ENCODE results near the gene PLD6. TPM values are rescaled to one million over a fixed set of nuclear protein-coding genes. Genes with fewer than 3 reads are reported as not detected.

Gene PLD6
- total and polyA plus RNA-seq, 3 donors from 2014 or later = 39.9 to 44.2 (median 41.5) TPM

- no peaks in the 10 kb centered on the region for H3K36me3 ChIP-seq (ENCODE audit: low read depth, missing control alignments)
- H3K4me1 ChIP-seq = no peaks in the 10 kb centered on the region
- intact Hi-C loops (cut with DNase I; ENCODE audit: low total_unique reads) = no loop called here
- no peaks in the 10 kb centered on the region for H3K9me3 ChIP-seq
- no peak overlapping the region for H3K4me3 ChIP-seq
- H3K27me3 ChIP-seq = no peaks in the 10 kb centered on the region
- TF ChIP-seq POLR2A (IDR thresholded peaks at IDR 0.05) = no peak
- TF ChIP-seq, protein P1, sequence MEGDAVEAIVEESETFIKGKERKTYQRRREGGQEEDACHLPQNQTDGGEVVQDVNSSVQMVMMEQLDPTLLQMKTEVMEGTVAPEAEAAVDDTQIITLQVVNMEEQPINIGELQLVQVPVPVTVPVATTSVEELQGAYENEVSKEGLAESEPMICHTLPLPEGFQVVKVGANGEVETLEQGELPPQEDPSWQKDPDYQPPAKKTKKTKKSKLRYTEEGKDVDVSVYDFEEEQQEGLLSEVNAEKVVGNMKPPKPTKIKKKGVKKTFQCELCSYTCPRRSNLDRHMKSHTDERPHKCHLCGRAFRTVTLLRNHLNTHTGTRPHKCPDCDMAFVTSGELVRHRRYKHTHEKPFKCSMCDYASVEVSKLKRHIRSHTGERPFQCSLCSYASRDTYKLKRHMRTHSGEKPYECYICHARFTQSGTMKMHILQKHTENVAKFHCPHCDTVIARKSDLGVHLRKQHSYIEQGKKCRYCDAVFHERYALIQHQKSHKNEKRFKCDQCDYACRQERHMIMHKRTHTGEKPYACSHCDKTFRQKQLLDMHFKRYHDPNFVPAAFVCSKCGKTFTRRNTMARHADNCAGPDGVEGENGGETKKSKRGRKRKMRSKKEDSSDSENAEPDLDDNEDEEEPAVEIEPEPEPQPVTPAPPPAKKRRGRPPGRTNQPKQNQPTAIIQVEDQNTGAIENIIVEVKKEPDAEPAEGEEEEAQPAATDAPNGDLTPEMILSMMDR (IDR thresholded peaks at IDR 0.05) = no peak
- no peak overlapping the region for H3K27ac ChIP-seq
- WGBS, 2 donors = 88 to 91% methylated on average over 8 of the region's 8 CpGs
- no peak for DNase-seq
Measured at GRCh38 chr17:17220529-17220928, 14.4 kb upstream of the PLD6 start.

DNA sequence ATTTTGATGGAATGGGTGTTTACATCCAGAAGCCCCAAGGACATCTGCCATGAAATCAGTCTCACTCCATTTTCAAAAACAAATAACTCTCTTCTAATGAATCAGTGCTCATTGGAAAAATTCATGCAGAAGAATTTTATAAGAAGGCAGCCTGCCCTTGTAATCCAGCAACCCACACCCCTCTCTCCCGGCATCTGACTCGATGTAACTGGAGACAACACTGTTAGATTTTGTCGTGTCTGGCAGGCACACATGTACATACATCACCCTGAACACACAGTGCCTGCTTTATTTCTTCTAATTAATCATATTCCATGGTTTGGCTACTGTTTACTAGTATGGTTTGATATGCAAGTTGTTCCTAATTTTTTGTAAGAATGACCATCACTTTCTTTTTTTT, 11.9 kb upstream of the PLD6 start:
- WGBS, 2 donors = 86 to 95% methylated on average over 3 of the region's 3 CpGs
- H3K4me1 ChIP-seq = no peaks in the 10 kb centered on the region
- no peak overlapping the region for H3K4me3 ChIP-seq
- no peaks in the 10 kb centered on the region for H3K9me3 ChIP-seq
- intact Hi-C loops (cut with DNase I; ENCODE audit: low total_unique reads) = no loop called here
- TF ChIP-seq POLR2A (IDR thresholded peaks at IDR 0.05) = no peak
- TF ChIP-seq, protein P1 (IDR thresholded peaks at IDR 0.05) = no peak
- H3K27ac ChIP-seq = no peak overlapping the region
- H3K36me3 ChIP-seq (ENCODE audit: low read depth, missing control alignments) = no peaks in the 10 kb centered on the region
- no peaks in the 10 kb centered on the region for H3K27me3 ChIP-seq
- no peak for DNase-seq

DNA sequence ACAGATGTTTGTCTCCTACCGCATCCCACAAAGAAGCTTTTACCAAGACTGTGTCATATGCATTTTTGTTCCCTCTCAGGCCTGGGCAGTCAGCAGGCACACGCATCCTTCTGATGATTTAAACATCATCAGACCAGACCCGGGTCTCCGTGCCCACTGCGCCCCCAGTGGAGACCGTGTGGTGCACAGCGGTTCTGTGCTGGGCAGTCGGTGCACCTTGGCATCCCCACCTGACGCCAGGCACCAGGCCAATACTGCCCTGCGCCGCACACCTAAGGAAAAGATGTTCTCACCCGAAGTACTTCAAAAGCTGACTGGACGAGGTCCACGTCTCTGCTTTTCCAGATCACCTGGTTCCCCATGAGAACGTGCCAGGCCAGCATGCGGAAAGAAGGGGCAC, 10.6 kb upstream of the PLD6 start:
- H3K27me3 ChIP-seq = no peaks in the 10 kb centered on the region
- no peak for DNase-seq
- no peak overlapping the region for H3K4me3 ChIP-seq
- H3K36me3 ChIP-seq (ENCODE audit: low read depth, missing control alignments) = no peaks in the 10 kb centered on the region
- H3K27ac ChIP-seq = no peak overlapping the region
- TF ChIP-seq POLR2A (IDR thresholded peaks at IDR 0.05) = no peak
- TF ChIP-seq, protein P1 (IDR thresholded peaks at IDR 0.05) = no peak
- 86 to 89% methylated on average over 13 to 16 of the region's 16 CpGs for WGBS, 2 donors
- H3K9me3 ChIP-seq = no peaks in the 10 kb centered on the region
- intact Hi-C loops (cut with DNase I; ENCODE audit: low total_unique reads) = no loop called here
- H3K4me1 ChIP-seq = no peaks in the 10 kb centered on the region

DNA sequence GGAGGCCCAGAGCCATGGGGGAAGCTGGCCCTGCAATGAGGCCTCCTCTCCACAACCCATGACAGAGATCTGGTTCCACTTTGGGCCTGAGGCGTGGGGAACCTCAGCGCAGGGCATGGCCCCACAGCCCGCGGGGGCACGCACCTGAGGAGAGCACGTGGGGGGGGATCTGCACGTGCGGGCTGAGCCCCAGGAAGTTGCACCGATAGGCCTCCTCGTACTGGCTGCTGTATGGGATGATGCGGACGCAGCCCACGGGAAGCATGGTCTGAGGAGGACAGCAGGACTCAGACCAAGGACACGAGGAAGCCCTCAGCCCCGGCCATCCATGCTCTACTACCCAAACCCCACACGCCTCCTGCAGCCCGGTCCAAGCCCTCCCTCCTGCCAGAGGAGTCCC, 10.1 kb upstream of the PLD6 start:
- Histone ChIP-seq H3K4me1 (no peaks in the 10 kb centered on the region), H3K27ac (no peak overlapping the region), H3K36me3 (ENCODE audit: low read depth, missing control alignments) (no peaks in the 10 kb centered on the region), H3K4me3 (no peak overlapping the region), H3K9me3 (no peaks in the 10 kb centered on the region), H3K27me3 (no peaks in the 10 kb centered on the region)
- TF ChIP-seq POLR2A (IDR thresholded peaks at IDR 0.05) = no peak
- DNase-seq = no peak
- 80 to 100% methylated on average over 5 to 17 of the region's 17 CpGs for WGBS, 2 donors
- intact Hi-C loops (cut with DNase I; ENCODE audit: low total_unique reads) = no loop called here

- no peak for DNase-seq
- TF ChIP-seq, protein P1 (IDR thresholded peaks at IDR 0.05) = no peak
- TF ChIP-seq POLR2A (IDR thresholded peaks at IDR 0.05) = no peak
- Histone ChIP-seq H3K4me3 (no peak overlapping the region), H3K4me1 (no peaks in the 10 kb centered on the region), H3K36me3 (ENCODE audit: low read depth, missing control alignments) (no peaks in the 10 kb centered on the region), H3K27ac (no peak overlapping the region), H3K9me3 (no peaks in the 10 kb centered on the region), H3K27me3 (no peaks in the 10 kb centered on the region)
- intact Hi-C loops (cut with DNase I; ENCODE audit: low total_unique reads) = no loop called here
- 76 to 86% methylated on average over 6 to 8 of the region's 8 CpGs for WGBS, 2 donors
Measured at GRCh38 chr17:17215575-17215974, 9.4 kb upstream of the PLD6 start.

All from testis (tissue), 3 donors.